Spleen (tissue), 3 donors: Measurements from ENCODE around the gene FXR1.

Experiments used
- POLR2A ChIP-seq, 3 donors: fragments of 450-650 bp; IDR thresholded peaks; one replicate each; pipeline ENCODE4 v1.5.1; 2017; ENCODE audit warnings: antibody characterized with exemption in 3 of 3, mild to moderate bottlenecking in 1 of 3
- POLR2AphosphoS5 ChIP-seq, 3 donors: sonication (generic); formaldehyde crosslinking; IDR thresholded peaks; one replicate each; pipeline ENCODE4 v1.5.1; 2017; ENCODE audit warnings: antibody characterized with exemption in 3 of 3

DNA sequence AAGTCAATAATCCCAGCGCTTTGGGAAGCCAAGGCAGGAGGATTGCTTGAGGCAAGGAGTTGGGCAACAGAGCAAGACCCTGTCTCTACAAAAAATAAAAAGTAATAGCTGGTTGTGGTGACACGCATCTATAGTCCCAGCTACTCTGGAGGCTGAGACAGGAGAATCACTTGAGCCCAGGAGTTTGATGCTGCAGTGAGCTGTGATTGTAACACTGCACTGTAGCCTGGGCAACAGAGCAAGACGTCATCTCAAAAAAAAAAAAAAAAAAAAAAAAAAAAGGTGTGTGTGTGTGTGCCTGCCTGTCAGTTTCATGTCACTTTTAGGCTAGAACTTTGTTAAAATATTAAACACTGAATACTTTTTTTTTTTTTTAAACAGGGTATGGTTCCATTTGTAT, 48.6 kb downstream of the FXR1 start:
- TF ChIP-seq POLR2AphosphoS5 (IDR thresholded peaks at IDR 0.05), result no peak
- TF ChIP-seq POLR2A (IDR thresholded peaks at IDR 0.05), result no peak
